ENCODE results near the gene FOXN4. TPM values are rescaled to one million over a fixed set of nuclear protein-coding genes. Genes with fewer than 3 reads are reported as not detected.

The FOXN4 gene
- not detected for total RNA-seq (2021; fragmentation: NEBNext Ultra II Directional; extraction: Animal tissue kit (Norgen Biotek cat#: 25700))
- long read RNA-seq: 0 reads

- no peak for TF ChIP-seq CTCF (IDR thresholded peaks at IDR 0.05)
- peaks cover 53% of the 10 kb centered on the region for H3K27me3 Mint-ChIP-seq (ENCODE audit: insufficient read depth)
- no peak within 1 kb of the TSS for H3K4me3 Mint-ChIP-seq
- no peaks in the 10 kb centered on the region for H3K36me3 Mint-ChIP-seq (ENCODE audit: low read depth)
- H3K9me3 Mint-ChIP-seq: no peaks in the 10 kb centered on the region
- no peak for DNase-seq
- no peak within 1 kb of the TSS for H3K27ac Mint-ChIP-seq
- H3K4me1 Mint-ChIP-seq (ENCODE audit: low read depth): peaks cover 6% of the 10 kb centered on the region; the same call in 1 of the 2 replicates
Measured at GRCh38 chr12:109308534-109309380, at the start of gene FOXN4. TSS of gene FOXN4 (minus strand) at chr12:109309284. CDS start at chr12:109308321, 963 bp downstream.

GRCh38 chr12:109358154-109358869 lies 49.2 kb upstream of the FOXN4 start:
- no peaks in the 10 kb centered on the region for H3K9me3 Mint-ChIP-seq
- no peak overlapping the region for H3K27ac Mint-ChIP-seq
- peaks cover 16% of the 10 kb centered on the region for H3K27me3 Mint-ChIP-seq (ENCODE audit: insufficient read depth)
- H3K36me3 Mint-ChIP-seq (ENCODE audit: low read depth): no peaks in the 10 kb centered on the region
- no peak for TF ChIP-seq CTCF (IDR thresholded peaks at IDR 0.05)
- H3K4me1 Mint-ChIP-seq (ENCODE audit: low read depth): no peaks in the 10 kb centered on the region
- no peak overlapping the region; the same call in 1 of the 2 replicates for H3K4me3 Mint-ChIP-seq
- no peak for DNase-seq

GRCh38 chr12:109357032-109357431 lies 47.9 kb upstream of the FOXN4 start:
- no peak for TF ChIP-seq CTCF (IDR thresholded peaks at IDR 0.05)
- H3K4me3 Mint-ChIP-seq: no peak overlapping the region
- H3K9me3 Mint-ChIP-seq: no peaks in the 10 kb centered on the region
- DNase-seq: no peak
- no peaks in the 10 kb centered on the region for H3K36me3 Mint-ChIP-seq (ENCODE audit: low read depth)
- no peaks in the 10 kb centered on the region for H3K4me1 Mint-ChIP-seq (ENCODE audit: low read depth)
- peaks cover 12% of the 10 kb centered on the region for H3K27me3 Mint-ChIP-seq (ENCODE audit: insufficient read depth)
- no peak overlapping the region for H3K27ac Mint-ChIP-seq

- Mint-ChIP-seq H3K9me3 (no peaks in the 10 kb centered on the region), H3K4me3 (no peak overlapping the region), H3K27ac (no peak overlapping the region), H3K4me1 (ENCODE audit: low read depth) (no peaks in the 10 kb centered on the region), H3K27me3 (ENCODE audit: insufficient read depth) (peaks cover 12% of the 10 kb centered on the region), H3K36me3 (ENCODE audit: low read depth) (no peaks in the 10 kb centered on the region)
- no peak for DNase-seq
- TF ChIP-seq CTCF (IDR thresholded peaks at IDR 0.05): no peak
Measured at GRCh38 chr12:109356577-109356976, 47.5 kb upstream of the FOXN4 start.

- H3K4me1 Mint-ChIP-seq (ENCODE audit: low read depth): no peaks in the 10 kb centered on the region
- H3K9me3 Mint-ChIP-seq: no peaks in the 10 kb centered on the region
- no peak overlapping the region for H3K27ac Mint-ChIP-seq
- H3K27me3 Mint-ChIP-seq (ENCODE audit: insufficient read depth): peaks cover 9% of the 10 kb centered on the region
- no peak for DNase-seq
- TF ChIP-seq CTCF (IDR thresholded peaks at IDR 0.05): no peak
- H3K36me3 Mint-ChIP-seq (ENCODE audit: low read depth): no peaks in the 10 kb centered on the region
- no peak overlapping the region for H3K4me3 Mint-ChIP-seq
Measured at GRCh38 chr12:109352184-109352583, 43.1 kb upstream of the FOXN4 start.
